HepG2 (cell line): ENCODE measurements around the gene TYMP. TPM values are rescaled to one million over a fixed set of nuclear protein-coding genes. Genes with fewer than 3 reads are reported as not detected.
A peak's percentile ranks its signal among the peaks of the same experiment; 100 is the strongest.

Experiments
- ATF4 ChIP-seq, 2 experiments: fragments of 450-650 bp in 1 of 2; sonication (generic) in 1 of 2; formaldehyde crosslinking; IDR thresholded peaks; 2 replicates each; pipeline versions ENCODE4 v1.5.0 to v1.8.0; 2020 to 2022; ENCODE audit warnings: mild to moderate bottlenecking in 1 of 2, missing genetic modification reagents in 1 of 2
- CTCF ChIP-seq: sonication (generic); formaldehyde crosslinking; IDR thresholded peaks from 2 replicates; pipeline ENCODE4 v1.5.0; 2020; ENCODE audit warnings: mild to moderate bottlenecking, missing genetic modification reagents, moderate library complexity
- E2F5 ChIP-seq: sonication (generic); formaldehyde crosslinking; conservative IDR thresholded peaks from 2 replicates; pipeline ENCODE4 v1.4.0; 2020; ENCODE audit warnings: missing genetic modification reagents
- FOXK2 ChIP-seq: fragments of 450-650 bp; IDR thresholded peaks from 2 replicates; pipeline ENCODE4 v1.6.1; 2016
- KLF11 ChIP-seq: IDR thresholded peaks from 2 replicates; pipeline ENCODE4 v1.6.1; 2016; ENCODE audit warnings: missing compliant biosample characterization
- ZBTB43 ChIP-seq: sonication (generic); formaldehyde crosslinking; conservative IDR thresholded peaks from 2 replicates; pipeline ENCODE4 v1.4.0; 2020; ENCODE audit warnings: missing genetic modification reagents
- ZNF331 ChIP-seq: sonication (generic); formaldehyde crosslinking; IDR thresholded peaks from 2 replicates; pipeline ENCODE4 v1.4.0; 2020; ENCODE audit warnings: missing genetic modification reagents
- ZNF407 ChIP-seq: sonication (generic); formaldehyde crosslinking; IDR thresholded peaks from one replicate; pipeline ENCODE4 v1.5.1; 2020; ENCODE audit warnings: mild to moderate bottlenecking, missing genetic modification reagents; ENCODE audit errors: not compliant biosample characterization
- ZNF510 ChIP-seq: sonication (generic); formaldehyde crosslinking; IDR thresholded peaks from 2 replicates; pipeline ENCODE4 v1.4.0; 2020; ENCODE audit warnings: low read depth, mild to moderate bottlenecking, missing genetic modification reagents
- ZSCAN31 ChIP-seq: sonication (generic); formaldehyde crosslinking; IDR thresholded peaks from 2 replicates; pipeline ENCODE4 v1.5.0; 2020; ENCODE audit warnings: low read depth, mild to moderate bottlenecking, missing genetic modification reagents
- polyA plus RNA-seq, 8 experiments: library from polyadenylated mRNA; depleted of rRNA in 3 of 8; stranded (reverse) in 7 of 8; unstranded in 1 of 8; fragments of >200 nt; fragmentation: Illumina TruSeq in 4 of 8; extraction: Trizol in 4 of 8; gene quantifications; 2 replicates each; pipeline versions ENCODE4 v1.2.1 to v1.2.3, GENCODE V29; 2011 to 2016; ENCODE audit warnings: low read depth in 4 of 8, missing spikeins in 1 of 8, mixed read lengths in 1 of 8; ENCODE audit not compliant: insufficient read depth in 1 of 8
- total RNA-seq, 5 experiments: library from RNA; depleted of rRNA; stranded (reverse); fragments of >200 nt; fragmentation: Illumina TruSeq; extraction: Trizol; gene quantifications; 2 replicates each; pipeline ENCODE4 v1.2.3, GENCODE V29; 2016; ENCODE audit warnings: low read depth in 1 of 5
- TF ChIP-seq, protein P1 (sequence below): sonication (generic); formaldehyde crosslinking; IDR thresholded peaks from 2 replicates; pipeline ENCODE4 v1.8.0; 2022; ENCODE audit warnings: mild to moderate bottlenecking, missing genetic modification reagents
- TF ChIP-seq, protein P2 (sequence below): sonication (generic); formaldehyde crosslinking; IDR thresholded peaks from 2 replicates; pipeline ENCODE4 v1.8.0; 2022; ENCODE audit warnings: missing genetic modification reagents, low read depth, mild to moderate bottlenecking, borderline replicate concordance

Gene TYMP
- total and polyA plus RNA-seq, 2 of the 13 experiments (the other 11 are each of a cell fraction or from before 2014, with no cell fraction given): 3.9 to 4.3 TPM

GRCh38 chr22:50525104-50525857, 4.5 kb downstream of the TYMP start, which contains the start of gene SCO2 (continued):
- TF ChIP-seq ATF4 (CRISPR knock-in tag; IDR thresholded peaks at IDR 0.05) (peak in 1 of 2 experiments; percentile 4; a peak in 1 of 4 replicates), ZNF510 (CRISPR knock-in tag) (0 out of 2 replicates have a peak, but pooled peaks have one; percentile 8), CTCF (CRISPR knock-in tag) (peak; percentile 64), E2F5 (peak; percentile 44; the same call in 1 of the 2 replicates), FOXK2 (no peak), ZBTB43 (CRISPR knock-in tag) (no peak; the same call in 1 of the 2 replicates), ZNF407 (CRISPR knock-in tag) (peak; percentile 91), ZNF331 (CRISPR knock-in tag) (peak; percentile 37; the same call in 1 of the 2 replicates), ZSCAN31 (CRISPR knock-in tag) (peak; percentile 92), KLF11 (CRISPR knock-in tag) (no peak; the same call in 1 of the 2 replicates)
- TF ChIP-seq, protein P1, sequence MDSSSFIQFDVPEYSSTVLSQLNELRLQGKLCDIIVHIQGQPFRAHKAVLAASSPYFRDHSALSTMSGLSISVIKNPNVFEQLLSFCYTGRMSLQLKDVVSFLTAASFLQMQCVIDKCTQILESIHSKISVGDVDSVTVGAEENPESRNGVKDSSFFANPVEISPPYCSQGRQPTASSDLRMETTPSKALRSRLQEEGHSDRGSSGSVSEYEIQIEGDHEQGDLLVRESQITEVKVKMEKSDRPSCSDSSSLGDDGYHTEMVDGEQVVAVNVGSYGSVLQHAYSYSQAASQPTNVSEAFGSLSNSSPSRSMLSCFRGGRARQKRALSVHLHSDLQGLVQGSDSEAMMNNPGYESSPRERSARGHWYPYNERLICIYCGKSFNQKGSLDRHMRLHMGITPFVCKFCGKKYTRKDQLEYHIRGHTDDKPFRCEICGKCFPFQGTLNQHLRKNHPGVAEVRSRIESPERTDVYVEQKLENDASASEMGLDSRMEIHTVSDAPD (CRISPR knock-in tag): no peak
- TF ChIP-seq, protein P2, sequence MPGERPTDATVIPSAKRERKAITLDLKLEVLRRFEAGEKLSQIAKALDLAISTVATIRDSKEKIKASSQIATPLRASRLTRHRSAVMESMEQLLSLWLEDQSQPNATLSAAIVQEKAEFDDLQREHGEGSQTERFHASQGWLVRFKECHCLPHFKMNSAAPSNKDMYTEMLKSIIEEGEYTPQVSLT: no peak
